ENCODE measurements around the gene TRNT1. TPM values are rescaled to one million over a fixed set of nuclear protein-coding genes. Genes with fewer than 3 reads are reported as not detected.

The TRNT1 gene
- polyA plus RNA-seq, 1 donor from 2014 or later = 28.5 TPM

DNA sequence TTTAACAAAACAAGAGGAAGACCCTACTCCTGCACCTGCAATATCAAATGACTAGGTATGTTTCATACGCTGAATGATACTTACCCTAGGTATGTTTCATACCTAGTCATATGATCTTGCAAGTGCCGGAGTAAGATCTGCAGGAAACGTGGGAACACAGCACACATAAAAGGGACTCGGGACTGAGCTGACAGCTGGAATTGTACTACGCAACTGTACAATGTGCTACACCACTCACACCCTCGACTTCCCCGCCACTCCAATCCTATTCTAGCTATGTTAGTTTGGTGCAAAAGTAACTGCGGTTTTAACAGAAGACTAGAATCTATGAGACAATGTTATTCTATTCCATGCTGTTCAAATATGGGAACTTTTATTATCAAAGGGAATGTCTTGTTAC is 30.7 kb downstream of the TRNT1 start:
- Histone ChIP-seq H3K79me2 (replicated peaks; ENCODE audit: insufficient read depth, low read length) (no peaks in the 10 kb centered on the region), H3K27me3 (ENCODE audit: insufficient read depth, low read depth, low read length) (no peaks in the 10 kb centered on the region), H3K36me3 (ENCODE audit: insufficient read depth, low read length) (peaks cover 5% of the 10 kb centered on the region), H3K27ac (ENCODE audit: low read length) (no peak overlapping the region), H3K9ac (ENCODE audit: low read length) (no peak overlapping the region), H2AFZ (ENCODE audit: low read depth, low read length) (no peak overlapping the region), H3F3A (ENCODE audit: insufficient read depth, low read length, poor library complexity, severe bottlenecking) (no peaks in the 10 kb centered on the region), H3K9me3 (ENCODE audit: low read length) (no peaks in the 10 kb centered on the region), H4K20me1 (ENCODE audit: insufficient read depth) (no peaks in the 10 kb centered on the region), H3K4me3 (ENCODE audit: low read length) (no peak overlapping the region), H3K4me2 (ENCODE audit: low read length) (no peak overlapping the region), H3K9me2 (ENCODE audit: insufficient read depth, low read length) (no peaks in the 10 kb centered on the region)
- TF ChIP-seq RAD21 (conservative IDR thresholded peaks at IDR 0.05) = no peak
- TF ChIP-seq, protein P1, sequence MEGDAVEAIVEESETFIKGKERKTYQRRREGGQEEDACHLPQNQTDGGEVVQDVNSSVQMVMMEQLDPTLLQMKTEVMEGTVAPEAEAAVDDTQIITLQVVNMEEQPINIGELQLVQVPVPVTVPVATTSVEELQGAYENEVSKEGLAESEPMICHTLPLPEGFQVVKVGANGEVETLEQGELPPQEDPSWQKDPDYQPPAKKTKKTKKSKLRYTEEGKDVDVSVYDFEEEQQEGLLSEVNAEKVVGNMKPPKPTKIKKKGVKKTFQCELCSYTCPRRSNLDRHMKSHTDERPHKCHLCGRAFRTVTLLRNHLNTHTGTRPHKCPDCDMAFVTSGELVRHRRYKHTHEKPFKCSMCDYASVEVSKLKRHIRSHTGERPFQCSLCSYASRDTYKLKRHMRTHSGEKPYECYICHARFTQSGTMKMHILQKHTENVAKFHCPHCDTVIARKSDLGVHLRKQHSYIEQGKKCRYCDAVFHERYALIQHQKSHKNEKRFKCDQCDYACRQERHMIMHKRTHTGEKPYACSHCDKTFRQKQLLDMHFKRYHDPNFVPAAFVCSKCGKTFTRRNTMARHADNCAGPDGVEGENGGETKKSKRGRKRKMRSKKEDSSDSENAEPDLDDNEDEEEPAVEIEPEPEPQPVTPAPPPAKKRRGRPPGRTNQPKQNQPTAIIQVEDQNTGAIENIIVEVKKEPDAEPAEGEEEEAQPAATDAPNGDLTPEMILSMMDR (IDR thresholded peaks at IDR 0.05; ENCODE audit: poor library complexity, severe bottlenecking) = no peak
- TF ChIP-seq MXI1 (conservative IDR thresholded peaks at IDR 0.05; ENCODE audit: poor library complexity, severe bottlenecking) = no peak
- no peak for TF ChIP-seq EZH2 (IDR thresholded peaks at IDR 0.05; ENCODE audit: borderline replicate concordance, insufficient read depth, low read length, poor library complexity, severe bottlenecking)
- no peak for TF ChIP-seq SMC3 (conservative IDR thresholded peaks at IDR 0.05; ENCODE audit: poor library complexity)
- TF ChIP-seq POLR2AphosphoS5 (IDR thresholded peaks at IDR 0.05) = no peak
- no peak for TF ChIP-seq REST (IDR thresholded peaks at IDR 0.05; ENCODE audit: borderline replicate concordance)
- no peak for TF ChIP-seq TAF1 (IDR thresholded peaks at IDR 0.05; ENCODE audit: low read depth)
- TF ChIP-seq EP300 (conservative IDR thresholded peaks at IDR 0.05; ENCODE audit: poor library complexity, severe bottlenecking) = no peak

- Histone ChIP-seq H3K9ac (ENCODE audit: low read length) (no peak overlapping the region), H4K20me1 (ENCODE audit: insufficient read depth) (no peaks in the 10 kb centered on the region), H3F3A (ENCODE audit: insufficient read depth, low read length, poor library complexity, severe bottlenecking) (no peaks in the 10 kb centered on the region), H3K4me2 (ENCODE audit: low read length) (no peak overlapping the region), H3K27ac (ENCODE audit: low read length) (no peak overlapping the region), H2AFZ (ENCODE audit: low read depth, low read length) (no peak overlapping the region), H3K36me3 (ENCODE audit: insufficient read depth, low read length) (no peaks in the 10 kb centered on the region), H3K9me3 (ENCODE audit: low read length) (no peaks in the 10 kb centered on the region), H3K79me2 (replicated peaks; ENCODE audit: insufficient read depth, low read length) (no peaks in the 10 kb centered on the region), H3K9me2 (ENCODE audit: insufficient read depth, low read length) (no peaks in the 10 kb centered on the region), H3K27me3 (ENCODE audit: insufficient read depth, low read depth, low read length) (no peaks in the 10 kb centered on the region), H3K4me3 (ENCODE audit: low read length) (no peak overlapping the region)
- no peak for TF ChIP-seq EP300 (conservative IDR thresholded peaks at IDR 0.05; ENCODE audit: poor library complexity, severe bottlenecking)
- no peak for TF ChIP-seq TAF1 (IDR thresholded peaks at IDR 0.05; ENCODE audit: low read depth)
- TF ChIP-seq REST (IDR thresholded peaks at IDR 0.05; ENCODE audit: borderline replicate concordance) = no peak
- no peak for TF ChIP-seq EZH2 (IDR thresholded peaks at IDR 0.05; ENCODE audit: borderline replicate concordance, insufficient read depth, low read length, poor library complexity, severe bottlenecking)
- no peak for TF ChIP-seq POLR2AphosphoS5 (IDR thresholded peaks at IDR 0.05)
Observed at GRCh38 chr3:3160826-3161225, 34.1 kb downstream of the TRNT1 start.

All from neural cell (in vitro differentiated cells).